Colonic mucosa (tissue), 4 donors: ENCODE measurements around the gene EPB41L5. TPM values are rescaled to one million over a fixed set of nuclear protein-coding genes. Genes with fewer than 3 reads are reported as not detected.
A peak's percentile ranks its signal among the peaks of the same experiment; 100 is the strongest.

Experiments used
- DNase-seq: peaks from one replicate; pipeline ENCODE4 v3.0.0-alpha.2; 2020
- H3K27ac ChIP-seq: fragments of 200-600 bp; one replicate; pipeline ENCODE4 v1.8.0; 2021
- H3K27me3 ChIP-seq: fragments of 200-600 bp; one replicate; pipeline ENCODE4 v1.8.0; 2021
- H3K36me3 ChIP-seq: fragments of 200-600 bp; one replicate; pipeline ENCODE4 v1.8.0; 2021
- H3K4me1 ChIP-seq: fragments of 200-600 bp; one replicate; pipeline ENCODE4 v1.8.0; 2021; ENCODE audit warnings: mild to moderate bottlenecking
- H3K4me3 ChIP-seq: fragments of 200-600 bp; one replicate; pipeline ENCODE4 v1.8.0; 2021
- H3K9ac ChIP-seq, 2 donors: one replicate each; pipeline ENCODE4 v1.7.0; 2013; ENCODE audit warnings: control low read depth in 2 of 2, low read depth in 2 of 2, low read length in 2 of 2
- H3K9me3 ChIP-seq: fragments of 200-600 bp; one replicate; pipeline ENCODE4 v1.8.0; 2021
- CTCF ChIP-seq: fragments of 200-600 bp; IDR thresholded peaks from one replicate; pipeline ENCODE4 v1.8.0; 2022; ENCODE audit warnings: antibody characterized with exemption, mild to moderate bottlenecking
- intact Hi-C: fragments of 100-400 bp; cut with DNase I; formaldehyde crosslinking; loops from one replicate; pipeline ENCODE4 v1.14.1; 2022
- total RNA-seq, 2 donors: library from RNA; stranded (reverse); fragmentation: NEBNext Ultra II Directional in 1 of 2; extraction: Animal tissue kit (Norgen Biotek cat#: 25700) in 1 of 2; gene quantifications; one replicate each; pipeline ENCODE4 v1.2.1, GENCODE V29; 2021
- donor health status: healthy.
- donor health status: DM: no; HTN: no; CAD: no.
- donor health status: DM: no; HTN: no; CAD: no.

The EPB41L5 gene
- total RNA-seq, 2 donors from 2014 or later = 21.6 to 36.0 TPM

- Histone ChIP-seq H3K27me3 (no peaks in the 10 kb centered on the region), H3K27ac (peak overlapping the region; percentile 76), H3K4me3 (peak overlapping the region; percentile 55), H3K9me3 (no peaks in the 10 kb centered on the region), H3K9ac (no peak overlapping the region), H3K4me1 (peaks cover 4% of the 10 kb centered on the region), H3K36me3 (no peaks in the 10 kb centered on the region)
- intact Hi-C loops = no loop called here
- no peak for TF ChIP-seq CTCF
- DNase-seq = no peak
Observed at GRCh38 chr2:120222186-120223033, 209.5 kb downstream of the EPB41L5 start.

GRCh38 chr2:120223034-120223912 is 210.4 kb downstream of the EPB41L5 start, which contains the start of gene TMEM185B:
TMEM185B (minus strand) TSS chr2:120223400; CDS start chr2:120222976, 424 bp downstream.
- TF ChIP-seq CTCF = no peak
- Histone ChIP-seq H3K9ac (peak within 1 kb of the TSS; percentile 74 to 84), H3K9me3 (no peaks in the 10 kb centered on the region), H3K27me3 (no peaks in the 10 kb centered on the region), H3K4me3 (peak within 1 kb of the TSS; percentile 55), H3K27ac (peak within 1 kb of the TSS; percentile 76), H3K4me1 (peaks cover 4% of the 10 kb centered on the region), H3K36me3 (no peaks in the 10 kb centered on the region)
- intact Hi-C loops = no loop called here
- peak; percentile 94 for DNase-seq

GRCh38 chr2:120224256-120224655 is 211.4 kb downstream of the EPB41L5 start:
- peaks cover 4% of the 10 kb centered on the region for H3K4me1 ChIP-seq
- TF ChIP-seq CTCF = no peak
- intact Hi-C loops = no loop called here

GRCh38 chr2:120224735-120225548 is 212.1 kb downstream of the EPB41L5 start:
- no peaks in the 10 kb centered on the region for H3K9me3 ChIP-seq
- H3K36me3 ChIP-seq = no peaks in the 10 kb centered on the region
- intact Hi-C loops = no loop called here
- H3K4me3 ChIP-seq = no peak overlapping the region
- no peak for TF ChIP-seq CTCF
- peak; percentile 18 for DNase-seq
- H3K9ac ChIP-seq = no peak overlapping the region
- no peaks in the 10 kb centered on the region for H3K27me3 ChIP-seq
- no peak overlapping the region for H3K27ac ChIP-seq
- H3K4me1 ChIP-seq = peaks cover 8% of the 10 kb centered on the region

More at GRCh38 chr2:120224256-120224655, 211.4 kb downstream of the EPB41L5 start:
- Histone ChIP-seq H3K27me3 (no peaks in the 10 kb centered on the region), H3K9me3 (no peaks in the 10 kb centered on the region), H3K27ac (no peak overlapping the region), H3K9ac (peak overlapping the region; percentile 48 to 84), H3K36me3 (no peaks in the 10 kb centered on the region), H3K4me3 (no peak overlapping the region)
- no peak for DNase-seq
